ENCODE measurements around the gene GH2.

The GH2 gene

DNA sequence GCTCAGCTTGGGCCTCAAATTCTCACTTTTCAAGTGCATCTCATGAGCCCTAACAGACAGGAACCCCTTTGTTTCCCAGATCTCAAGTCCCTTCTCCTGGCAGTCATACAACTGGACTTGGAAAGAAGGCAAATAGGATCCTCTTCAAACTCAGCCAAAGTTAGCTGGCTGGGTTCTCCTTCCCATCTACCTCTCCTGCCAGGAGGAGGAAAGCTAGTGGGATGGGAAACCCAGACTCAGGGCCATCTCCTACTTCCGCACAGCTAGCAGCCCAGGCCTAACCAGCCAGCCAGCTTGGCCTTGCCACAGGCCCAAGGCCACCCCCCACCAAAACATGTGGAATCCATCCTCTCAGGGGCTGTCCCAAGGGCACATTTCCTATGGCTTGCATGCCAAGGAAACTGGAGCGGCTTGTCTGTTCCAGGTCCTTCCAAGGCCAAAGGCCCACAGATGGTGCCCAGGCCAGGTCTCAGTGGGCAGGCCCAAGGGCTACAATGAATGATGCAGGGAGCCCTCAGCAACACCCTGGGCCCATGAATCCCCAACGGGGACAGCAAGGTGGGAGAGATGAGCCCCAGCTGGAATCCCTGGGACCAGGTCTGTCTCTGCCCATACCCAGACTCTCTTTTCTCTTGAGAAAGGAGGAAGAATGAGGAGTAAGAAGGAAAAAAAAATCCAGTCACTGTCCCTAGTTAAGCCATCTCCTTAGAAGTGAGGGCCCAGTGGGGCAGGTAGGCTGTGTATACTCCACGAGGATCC, 41.0 kb downstream of the GH2 start:
- no peak for DNase-seq

DNA sequence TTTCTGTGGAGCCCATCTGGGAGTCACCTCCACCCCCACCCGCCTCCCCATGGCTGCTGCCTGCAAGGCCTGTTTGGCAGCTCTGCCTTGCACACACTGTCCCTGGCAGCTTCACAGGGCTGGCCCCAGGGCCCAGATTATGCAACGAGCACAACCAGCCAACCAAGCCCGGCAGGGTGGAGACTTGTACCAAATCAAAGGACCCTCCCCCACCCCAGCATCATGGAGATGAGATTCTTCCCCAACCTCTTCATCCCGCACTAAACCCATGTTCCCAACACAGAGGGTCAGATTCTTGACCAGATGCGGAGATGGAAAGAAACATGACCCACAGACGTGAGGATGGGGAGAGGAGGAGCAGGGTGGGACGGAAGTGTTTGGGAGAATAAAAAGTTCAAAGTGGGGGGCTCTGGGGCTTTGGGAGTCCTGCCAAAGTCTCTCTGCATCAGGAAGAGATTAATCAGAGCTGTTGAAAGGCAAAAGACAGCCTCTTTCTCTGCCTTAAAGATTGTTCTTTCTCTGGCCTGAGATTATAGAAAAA, 43.0 kb downstream of the GH2 start:
- no peak for DNase-seq

DNA sequence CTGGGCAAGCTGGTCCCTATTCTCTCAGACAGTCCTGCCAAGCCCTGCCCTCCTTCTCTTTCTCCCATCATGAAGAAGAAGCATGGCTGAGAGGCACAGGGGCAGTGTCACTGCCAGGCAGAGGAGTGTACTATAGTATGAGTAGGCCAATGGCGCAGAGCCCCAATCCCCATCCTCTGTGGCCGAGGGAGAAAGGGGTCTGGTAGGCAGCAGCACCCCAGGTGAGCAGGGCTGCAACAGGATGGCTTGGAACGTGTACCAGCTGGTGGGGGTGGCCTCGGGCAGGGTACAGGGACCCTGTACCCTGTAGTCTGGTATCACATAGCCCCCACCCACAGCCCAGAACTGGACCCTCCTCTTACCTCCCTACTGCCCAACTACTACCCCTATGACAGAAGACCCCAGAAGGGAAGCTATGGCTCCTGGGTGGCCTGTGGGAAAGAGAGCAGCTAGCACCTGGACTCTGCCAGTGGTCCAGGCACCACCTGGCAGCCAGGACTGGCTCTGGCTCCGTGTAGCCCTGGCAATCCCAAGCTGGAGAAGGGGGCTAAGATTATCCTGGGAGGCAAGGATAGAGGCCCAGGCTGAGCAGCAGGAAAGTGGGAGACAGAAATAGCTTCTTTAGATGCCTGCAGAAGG, 43.7 kb downstream of the GH2 start:
- DNase-seq: no peak

DNA sequence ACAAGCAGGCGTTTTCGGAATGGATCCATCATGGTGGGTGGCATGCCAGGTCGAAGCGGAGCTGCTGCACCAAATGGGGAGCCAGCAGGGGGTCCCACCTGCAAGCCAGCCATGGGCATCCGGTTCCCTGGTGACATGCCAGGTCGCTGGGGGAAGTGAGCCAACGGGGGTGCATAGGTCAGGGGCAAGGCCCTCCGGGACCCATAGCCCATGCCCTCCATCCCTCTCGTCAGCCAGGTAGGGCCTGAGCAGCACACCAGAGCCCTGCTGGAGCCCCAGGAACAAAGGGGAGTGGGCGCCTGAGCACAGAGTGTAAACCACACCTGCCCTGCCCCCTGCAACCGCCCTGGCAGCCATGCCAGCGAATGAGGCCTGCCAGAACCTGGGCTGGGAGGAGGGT, 44.3 kb downstream of the GH2 start:
- DNase-seq: no peak

DNA sequence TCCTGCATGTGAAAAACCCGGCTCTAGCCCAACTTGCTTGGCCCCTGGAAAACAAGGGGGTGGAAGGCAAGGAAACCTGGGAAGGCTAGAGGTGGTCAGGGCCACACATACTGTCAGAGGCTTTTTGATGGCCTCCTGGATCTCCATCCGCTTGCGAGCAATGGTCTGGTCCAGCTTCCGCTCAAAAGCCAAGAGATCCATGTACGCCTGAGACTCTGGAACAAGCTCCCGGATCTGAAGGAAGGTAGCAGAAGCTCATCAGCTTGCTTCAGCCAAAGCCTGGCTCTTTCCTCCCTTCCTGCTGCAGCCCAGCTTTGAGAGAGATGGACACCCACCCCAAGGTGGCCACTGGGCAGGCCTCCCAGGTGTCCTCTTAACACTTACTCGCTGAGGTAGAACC, 44.9 kb downstream of the GH2 start:
- DNase-seq: no peak

DNA sequence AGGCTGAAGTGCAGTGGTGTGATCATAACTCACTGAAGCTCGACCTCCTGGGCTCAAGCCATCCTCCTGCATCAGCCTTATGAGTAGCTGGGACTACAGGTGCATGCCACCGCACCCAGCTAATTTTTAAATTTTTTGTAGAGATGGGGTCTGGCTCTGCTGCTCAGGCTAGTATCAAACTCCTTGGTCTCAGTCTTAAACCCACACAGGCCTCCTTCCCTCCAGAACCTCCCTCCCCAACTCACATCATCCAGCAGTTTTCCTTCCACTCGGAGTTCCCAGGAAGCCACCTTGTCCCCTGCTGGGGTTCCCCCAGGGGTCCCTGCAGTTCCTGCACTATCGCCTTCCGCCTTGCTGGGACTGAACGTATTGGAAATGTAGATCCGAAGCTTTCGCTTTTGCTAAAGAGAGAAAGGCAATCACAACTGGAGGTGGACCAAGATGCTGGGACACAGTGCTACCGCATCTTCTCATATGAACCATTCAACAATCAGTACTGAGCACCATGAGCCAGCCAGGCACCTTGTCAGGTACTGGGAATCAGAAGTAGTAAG, 46.5 kb downstream of the GH2 start:
- DNase-seq: no peak

DNA sequence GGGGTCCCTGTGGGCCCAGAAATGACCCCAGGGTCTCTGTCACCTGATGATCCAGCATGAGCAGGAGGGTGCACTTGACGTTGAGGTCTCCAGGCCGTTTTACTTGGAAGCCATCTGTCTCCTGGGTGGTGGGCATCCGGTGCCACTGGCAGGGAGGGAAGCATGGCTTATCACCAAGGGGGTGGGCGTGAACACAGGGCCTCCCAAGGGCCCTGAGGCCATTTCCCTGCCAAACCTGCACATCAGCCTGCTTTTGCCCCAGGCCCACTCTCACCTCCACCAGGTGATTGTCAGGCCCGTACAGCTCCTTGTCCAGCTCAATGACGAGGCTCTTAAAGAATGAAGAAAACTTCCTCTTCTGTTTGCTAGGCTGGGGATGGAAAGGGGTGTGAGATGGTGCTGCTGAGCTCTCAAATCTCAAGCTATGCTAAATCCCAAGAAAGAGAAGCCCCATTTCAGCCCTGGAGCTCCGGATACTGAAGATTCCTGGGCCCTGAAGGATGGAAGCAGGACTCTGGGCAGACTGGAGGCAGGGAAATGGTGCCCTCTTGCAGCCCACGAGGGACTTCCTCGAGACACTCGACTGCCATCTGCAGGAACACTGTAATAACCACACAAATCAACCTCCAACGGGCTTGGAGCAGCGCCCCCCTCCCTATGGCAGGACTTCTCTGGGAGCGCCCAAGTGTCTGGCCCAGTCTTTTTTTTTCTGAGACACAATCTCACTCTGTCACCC, 47.1 kb downstream of the GH2 start:
- peak in 4 of 5 experiments; percentile 31 to 77 (median 50) for DNase-seq

DNA sequence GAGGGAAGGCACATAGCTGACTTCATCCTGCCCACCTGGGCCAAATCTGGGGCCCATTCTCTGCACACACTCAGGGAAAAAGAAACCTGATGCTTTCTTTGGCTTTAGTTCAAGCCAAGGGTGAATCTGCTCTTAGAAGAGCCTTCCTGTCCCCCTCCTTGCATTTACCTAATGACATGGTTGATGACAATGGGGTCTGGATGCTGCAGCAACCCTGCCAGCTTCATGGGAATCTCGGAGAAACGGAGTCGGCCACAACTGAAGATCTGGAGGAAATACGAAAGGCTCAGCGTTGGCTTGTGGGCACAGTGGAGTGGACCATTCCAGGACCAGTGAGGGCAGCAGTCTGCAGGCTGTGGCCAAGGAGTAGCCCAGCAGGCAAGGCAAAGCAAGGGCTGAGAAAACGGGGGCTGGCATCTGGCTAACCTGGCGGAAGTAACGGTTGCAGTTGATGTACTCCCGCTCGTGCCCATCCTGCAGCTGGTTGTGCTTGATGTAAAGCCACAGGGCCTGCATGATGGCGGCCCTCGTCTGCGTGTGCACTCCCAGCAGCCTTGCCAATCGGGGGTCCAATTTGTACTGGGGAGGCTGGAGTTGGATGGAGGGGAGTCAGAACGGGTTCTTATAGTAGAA, 47.9 kb downstream of the GH2 start:
- no peak for DNase-seq

DNA sequence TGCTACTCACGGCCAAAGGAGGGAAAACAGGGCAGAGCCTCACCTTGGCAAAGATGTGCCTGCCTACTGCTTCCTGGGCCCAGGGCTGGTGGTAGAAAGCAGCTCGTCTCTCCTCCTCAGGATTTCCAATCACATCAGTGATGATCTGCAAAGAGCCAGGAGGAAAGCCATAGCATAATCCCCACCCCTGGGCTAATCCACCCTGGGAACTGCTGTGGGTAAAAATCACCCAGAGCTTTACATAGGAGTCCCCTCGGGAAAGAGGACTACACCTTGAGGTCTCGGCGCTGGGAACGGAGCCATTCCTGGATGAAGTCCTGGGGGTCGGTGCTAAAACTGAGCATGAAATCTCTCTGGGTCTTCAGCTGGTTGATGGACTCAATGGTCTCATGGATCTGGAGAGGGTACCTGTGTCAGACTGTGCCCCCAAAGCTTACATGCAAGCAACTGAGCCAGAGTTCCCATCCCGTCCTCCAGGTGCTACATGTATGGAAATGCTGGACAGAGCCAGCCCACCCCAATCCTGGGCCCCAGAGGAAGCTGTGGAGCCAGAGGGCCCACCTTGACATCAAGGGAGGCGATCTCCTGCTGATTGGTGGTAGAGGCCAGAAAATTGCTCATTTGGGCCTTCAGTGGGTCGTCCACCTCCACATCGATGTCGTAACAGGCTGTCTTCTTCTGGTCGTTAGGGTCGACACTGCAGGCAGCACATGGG, 48.6 kb downstream of the GH2 start:
- DNase-seq: no peak

DNA sequence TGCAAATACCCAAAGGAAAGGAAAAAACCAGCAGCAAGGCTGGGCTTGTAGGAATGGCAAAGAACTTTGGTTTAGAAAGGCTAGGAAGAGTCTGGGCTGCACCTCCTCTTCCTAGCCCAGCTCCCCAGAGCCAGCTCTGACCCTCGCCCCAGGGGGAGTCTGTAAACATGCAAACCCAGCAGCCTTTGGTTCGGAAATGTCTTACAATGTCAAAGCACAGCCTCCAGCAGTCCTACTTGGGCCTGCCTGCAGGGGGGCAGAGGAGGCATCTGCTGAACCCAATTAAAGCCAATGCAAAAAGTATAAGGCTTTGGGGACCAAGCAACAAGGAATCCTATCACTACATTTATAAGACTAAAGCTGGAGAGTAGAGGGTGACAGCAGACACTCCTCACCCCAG, 49.3 kb downstream of the GH2 start:
- no peak for DNase-seq

DNA sequence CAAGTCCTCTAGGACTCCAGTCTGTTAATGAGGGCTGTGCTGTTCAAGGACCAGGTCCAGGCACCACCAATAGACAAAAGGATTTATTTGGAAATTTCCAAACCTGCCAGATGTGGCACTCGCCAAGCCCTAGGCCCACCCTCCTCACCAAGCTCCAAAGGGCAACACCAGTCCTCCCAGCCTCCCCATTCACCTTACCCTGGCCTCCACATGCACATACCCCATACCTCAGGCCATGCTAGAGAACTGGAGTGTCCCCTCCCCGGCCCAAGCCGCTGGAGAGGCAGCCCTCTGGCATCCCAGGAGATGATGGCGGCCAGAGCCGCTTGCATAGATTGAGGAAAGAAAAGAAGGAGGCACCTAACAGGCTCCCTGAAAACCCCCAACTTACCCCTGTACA, 49.7 kb downstream of the GH2 start:
- DNase-seq: no peak

DNA sequence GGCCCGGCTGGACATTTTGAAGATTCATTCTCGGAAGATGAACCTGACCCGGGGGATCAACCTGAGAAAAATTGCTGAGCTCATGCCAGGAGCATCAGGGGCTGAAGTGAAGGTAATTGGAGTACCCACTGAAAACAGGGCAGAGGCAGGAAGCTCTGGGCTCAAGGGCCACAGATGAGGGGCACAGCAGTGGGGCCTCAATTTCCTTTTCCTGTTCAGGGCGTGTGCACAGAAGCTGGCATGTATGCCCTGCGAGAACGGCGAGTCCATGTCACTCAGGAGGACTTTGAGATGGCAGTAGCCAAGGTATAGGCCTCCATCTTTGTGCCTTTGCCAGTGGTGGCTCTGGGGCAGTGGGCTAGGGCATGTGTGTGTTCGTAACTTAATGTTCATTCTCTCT, 50.2 kb downstream of the GH2 start:
- DNase-seq: peak in 1 of 5 experiments; percentile 61

DNA sequence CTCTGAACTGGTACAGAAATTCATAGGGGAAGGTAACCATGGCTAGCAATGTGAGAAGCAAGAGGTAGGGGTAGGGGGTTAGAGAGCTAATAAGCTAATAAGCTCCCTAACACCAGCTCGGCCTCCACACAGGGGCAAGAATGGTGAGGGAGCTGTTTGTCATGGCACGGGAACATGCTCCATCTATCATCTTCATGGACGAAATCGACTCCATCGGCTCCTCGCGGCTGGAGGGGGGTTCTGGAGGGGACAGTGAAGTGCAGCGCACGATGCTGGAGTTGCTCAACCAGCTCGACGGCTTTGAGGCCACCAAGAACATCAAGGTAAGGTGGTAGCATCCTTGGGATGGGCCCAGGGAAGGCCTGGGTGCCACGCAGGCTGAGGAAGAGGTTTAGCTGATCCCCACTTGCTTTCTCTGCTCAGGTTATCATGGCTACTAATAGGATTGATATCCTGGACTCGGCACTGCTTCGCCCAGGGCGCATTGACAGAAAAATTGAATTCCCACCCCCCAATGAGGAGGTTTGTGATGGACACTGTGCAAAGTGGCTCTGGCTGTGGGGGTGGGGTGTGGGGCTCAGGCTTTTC, 50.7 kb downstream of the GH2 start:
- no peak for DNase-seq

DNA sequence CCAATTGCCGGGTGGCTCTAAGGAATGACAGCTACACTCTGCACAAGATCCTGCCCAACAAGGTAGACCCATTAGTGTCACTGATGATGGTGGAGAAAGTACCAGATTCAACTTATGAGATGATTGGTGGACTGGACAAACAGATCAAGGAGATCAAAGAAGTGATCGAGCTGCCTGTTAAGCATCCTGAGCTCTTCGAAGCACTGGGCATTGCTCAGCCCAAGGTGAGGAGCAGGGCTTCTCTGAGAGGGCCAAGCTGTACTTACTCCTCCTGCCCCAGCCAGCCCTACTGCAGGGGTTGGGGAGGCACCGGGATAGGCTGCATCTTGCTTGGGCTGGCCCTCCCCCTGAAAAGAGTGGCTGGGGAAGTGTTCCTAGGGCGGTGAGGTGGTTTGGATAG, 51.5 kb downstream of the GH2 start:
- DNase-seq: no peak

Measured in T-helper 2 cell (primary cell).